ENCODE data around the gene CTBP2. TPM values are rescaled to one million over a fixed set of nuclear protein-coding genes. Genes with fewer than 3 reads are reported as not detected.

The CTBP2 gene
- total RNA-seq, 1 donor from 2014 or later: 55.2 TPM

DNA sequence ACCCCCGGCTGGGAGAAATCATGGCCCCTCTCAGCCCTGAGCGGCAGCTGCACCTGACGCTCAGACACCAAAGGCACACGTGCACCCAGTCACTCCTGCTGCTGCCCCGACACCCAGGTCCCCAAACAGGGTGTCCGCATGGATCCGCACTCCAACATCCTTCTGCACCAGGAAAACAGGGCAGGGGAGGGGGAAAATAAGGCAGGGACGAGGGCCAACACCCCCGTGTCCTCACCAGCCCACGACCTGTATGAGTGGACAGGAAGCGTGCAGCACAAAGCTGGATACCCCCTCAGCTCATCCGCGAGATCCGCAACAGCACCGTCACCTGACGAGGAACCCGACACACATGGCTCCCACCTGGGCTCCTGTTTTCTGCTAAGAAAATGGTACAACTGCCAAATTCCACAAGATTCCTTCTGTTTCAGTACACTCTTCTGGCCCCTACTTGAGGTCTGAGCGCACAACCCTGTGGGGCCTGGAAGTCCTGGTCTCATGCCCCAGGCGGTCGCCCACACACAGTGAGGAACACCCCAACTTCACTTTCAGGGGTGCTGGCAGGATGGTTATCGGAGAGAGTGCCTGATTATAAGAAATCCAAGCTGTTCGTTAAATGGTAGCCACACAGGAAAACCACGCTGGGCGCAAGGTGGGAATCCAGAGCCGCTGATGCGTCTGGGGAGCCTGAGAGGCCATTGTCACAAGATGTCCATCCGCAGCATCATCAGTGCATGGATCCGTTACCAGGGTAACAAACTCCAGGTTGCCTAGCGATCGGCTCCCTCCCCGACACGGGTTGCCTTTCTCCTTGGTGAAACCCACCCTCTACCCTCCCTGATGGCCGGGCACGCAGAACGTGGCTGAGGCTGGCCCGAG is 154.8 kb downstream of the CTBP2 start:
- no peak for DNase-seq (ENCODE audit: low spot score)
- Mint-ChIP-seq H3K27me3 (ENCODE audit: insufficient read depth, low read depth) (peaks cover 2% of the 10 kb centered on the region), H3K9me3 (no peaks in the 10 kb centered on the region), H3K4me1 (peaks cover 45% of the 10 kb centered on the region), H3K4me3 (no peak overlapping the region), H3K36me3 (peaks cover 9% of the 10 kb centered on the region), H3K27ac (peak overlapping the region; percentile 57)
- Histone ChIP-seq H3K9ac (no peak overlapping the region), H4K20me1 (ENCODE audit: low read depth) (peaks cover 86% of the 10 kb centered on the region), H3K9me3 (ENCODE audit: low read depth) (no peaks in the 10 kb centered on the region), H2AFZ (replicated peaks) (no peak overlapping the region), H3K79me2 (ENCODE audit: low read depth) (peaks cover 73% of the 10 kb centered on the region), H3K27ac (no peak overlapping the region), H3F3A (ENCODE audit: low read depth) (peaks cover 13% of the 10 kb centered on the region), H3K27me3 (no peaks in the 10 kb centered on the region), H3K4me2 (no peak overlapping the region), H3K4me1 (peaks cover 38% of the 10 kb centered on the region), H3K36me3 (no peaks in the 10 kb centered on the region), H3K4me3 (no peak overlapping the region)
- TF ChIP-seq, protein P1, sequence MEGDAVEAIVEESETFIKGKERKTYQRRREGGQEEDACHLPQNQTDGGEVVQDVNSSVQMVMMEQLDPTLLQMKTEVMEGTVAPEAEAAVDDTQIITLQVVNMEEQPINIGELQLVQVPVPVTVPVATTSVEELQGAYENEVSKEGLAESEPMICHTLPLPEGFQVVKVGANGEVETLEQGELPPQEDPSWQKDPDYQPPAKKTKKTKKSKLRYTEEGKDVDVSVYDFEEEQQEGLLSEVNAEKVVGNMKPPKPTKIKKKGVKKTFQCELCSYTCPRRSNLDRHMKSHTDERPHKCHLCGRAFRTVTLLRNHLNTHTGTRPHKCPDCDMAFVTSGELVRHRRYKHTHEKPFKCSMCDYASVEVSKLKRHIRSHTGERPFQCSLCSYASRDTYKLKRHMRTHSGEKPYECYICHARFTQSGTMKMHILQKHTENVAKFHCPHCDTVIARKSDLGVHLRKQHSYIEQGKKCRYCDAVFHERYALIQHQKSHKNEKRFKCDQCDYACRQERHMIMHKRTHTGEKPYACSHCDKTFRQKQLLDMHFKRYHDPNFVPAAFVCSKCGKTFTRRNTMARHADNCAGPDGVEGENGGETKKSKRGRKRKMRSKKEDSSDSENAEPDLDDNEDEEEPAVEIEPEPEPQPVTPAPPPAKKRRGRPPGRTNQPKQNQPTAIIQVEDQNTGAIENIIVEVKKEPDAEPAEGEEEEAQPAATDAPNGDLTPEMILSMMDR (IDR thresholded peaks at IDR 0.05): no peak
- TF ChIP-seq EZH2phosphoT487 (IDR thresholded peaks at IDR 0.05) (no peak), EZH2 (IDR thresholded peaks at IDR 0.05) (no peak)

DNA sequence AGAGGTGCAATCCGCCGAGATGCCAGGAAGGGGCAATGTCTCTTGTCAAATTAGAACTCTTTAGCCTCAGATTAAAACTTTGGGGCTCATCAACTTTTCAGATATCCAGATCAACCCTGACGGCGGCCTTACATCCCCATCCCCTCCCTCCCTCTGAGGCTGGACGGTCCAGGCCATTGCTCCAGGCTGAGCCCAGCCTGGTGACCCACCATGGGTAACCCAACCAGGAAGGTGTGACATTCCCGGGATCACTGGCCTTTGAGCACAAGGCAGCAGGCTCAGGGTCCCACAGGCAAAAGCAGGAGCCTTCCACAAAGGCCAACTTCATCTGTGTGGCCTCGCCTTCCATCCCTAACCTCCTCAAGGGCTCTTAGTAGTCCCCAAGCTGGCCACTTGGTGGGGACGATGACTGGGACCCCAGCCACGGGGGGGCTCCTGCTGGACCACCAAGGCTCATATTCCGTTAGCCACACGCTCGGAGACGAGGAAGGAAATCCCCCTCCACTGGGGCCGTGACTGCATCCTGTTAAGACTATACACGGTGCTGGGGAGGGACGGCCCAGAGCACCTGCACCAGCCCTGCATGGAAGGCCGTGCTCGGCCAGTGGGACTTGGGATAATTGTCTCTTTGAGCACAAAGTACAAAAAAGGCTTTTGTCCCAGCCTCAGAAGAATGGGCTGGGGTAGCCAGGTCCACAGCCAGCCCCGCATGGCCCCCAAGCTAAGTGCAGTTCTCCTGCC is 155.6 kb downstream of the CTBP2 start:
- Histone ChIP-seq H3K4me1 (peaks cover 36% of the 10 kb centered on the region), H3K27ac (no peak overlapping the region)
- H3K27ac Mint-ChIP-seq: no peak overlapping the region

DNA sequence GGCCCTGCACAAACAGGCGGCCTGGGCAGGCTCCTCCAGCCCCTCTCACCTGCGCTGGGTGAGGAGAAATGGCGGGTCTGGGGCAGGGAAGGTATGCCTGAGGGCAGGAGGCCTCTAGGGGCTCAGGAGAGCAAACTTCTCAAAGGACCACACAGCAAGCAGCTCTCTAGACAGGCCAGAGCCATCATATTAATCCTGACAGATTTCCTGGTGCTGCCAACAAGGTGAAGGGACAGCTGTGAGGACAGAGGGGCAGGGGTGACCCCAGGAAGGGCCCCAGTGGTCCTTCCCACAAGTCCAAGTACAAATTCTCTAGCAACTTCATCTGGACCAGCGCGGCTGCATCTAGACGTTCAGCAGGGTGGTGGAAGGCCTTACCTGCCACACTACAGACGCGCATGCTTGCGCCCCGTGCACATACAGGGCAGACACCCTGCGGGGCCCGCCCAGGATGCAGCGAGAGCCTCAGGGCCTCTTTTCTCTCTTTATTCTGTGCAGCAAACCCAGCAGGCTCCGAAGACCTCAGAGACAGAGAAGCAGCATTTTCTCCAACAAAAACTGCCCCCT is 156.4 kb downstream of the CTBP2 start:
- no peaks in the 10 kb centered on the region for H3K9me3 Mint-ChIP-seq
- Histone ChIP-seq H3K36me3 (no peaks in the 10 kb centered on the region), H3K9me3 (ENCODE audit: low read depth) (no peaks in the 10 kb centered on the region), H3K27me3 (no peaks in the 10 kb centered on the region), H3F3A (ENCODE audit: low read depth) (peaks cover 10% of the 10 kb centered on the region), H2AFZ (replicated peaks) (no peak overlapping the region), H3K9ac (no peak overlapping the region), H3K4me2 (no peak overlapping the region), H4K20me1 (ENCODE audit: low read depth) (peaks cover 86% of the 10 kb centered on the region), H3K27ac (no peak overlapping the region), H3K4me1 (peaks cover 29% of the 10 kb centered on the region), H3K4me3 (no peak overlapping the region), H3K79me2 (ENCODE audit: low read depth) (peaks cover 64% of the 10 kb centered on the region)
- DNase-seq (ENCODE audit: low spot score): no peak
- peaks cover 40% of the 10 kb centered on the region for H3K4me1 Mint-ChIP-seq
- peak overlapping the region; percentile 60 for H3K27ac Mint-ChIP-seq
- TF ChIP-seq EZH2phosphoT487 (IDR thresholded peaks at IDR 0.05) (no peak), EZH2 (IDR thresholded peaks at IDR 0.05) (no peak)
- TF ChIP-seq, protein P1 (IDR thresholded peaks at IDR 0.05): no peak
- H3K27me3 Mint-ChIP-seq (ENCODE audit: insufficient read depth, low read depth): no peaks in the 10 kb centered on the region
- H3K4me3 Mint-ChIP-seq: no peak overlapping the region
- H3K36me3 Mint-ChIP-seq: peaks cover 10% of the 10 kb centered on the region

More for the DNA sequence above, 155.6 kb downstream of the CTBP2 start:
- H3K4me3 ChIP-seq: no peak overlapping the region
- peaks cover 86% of the 10 kb centered on the region for H4K20me1 ChIP-seq (ENCODE audit: low read depth)
- H3K27me3 Mint-ChIP-seq (ENCODE audit: insufficient read depth, low read depth): peaks cover 2% of the 10 kb centered on the region
- H3K27me3 ChIP-seq: no peaks in the 10 kb centered on the region
- no peaks in the 10 kb centered on the region for H3K36me3 ChIP-seq
- peaks cover 10% of the 10 kb centered on the region for H3F3A ChIP-seq (ENCODE audit: low read depth)
- no peak overlapping the region for H3K4me2 ChIP-seq
- H3K36me3 Mint-ChIP-seq: peaks cover 8% of the 10 kb centered on the region
- DNase-seq (ENCODE audit: low spot score): no peak
- H3K79me2 ChIP-seq (ENCODE audit: low read depth): peaks cover 71% of the 10 kb centered on the region
- peaks cover 46% of the 10 kb centered on the region for H3K4me1 Mint-ChIP-seq
- no peak overlapping the region for H3K4me3 Mint-ChIP-seq
- H3K9me3 Mint-ChIP-seq: no peaks in the 10 kb centered on the region
- H3K9me3 ChIP-seq (ENCODE audit: low read depth): no peaks in the 10 kb centered on the region
- TF ChIP-seq EZH2phosphoT487 (IDR thresholded peaks at IDR 0.05): no peak
- no peak for TF ChIP-seq EZH2 (IDR thresholded peaks at IDR 0.05)
- TF ChIP-seq, protein P1 (IDR thresholded peaks at IDR 0.05): no peak
- no peak overlapping the region for H3K9ac ChIP-seq
- no peak overlapping the region for H2AFZ ChIP-seq (replicated peaks)

All from neural progenitor cell (in vitro differentiated cells).